BLaER1 treated with 17β-estradiol and CSF1 and Interleukin-3, amounts not matched to agents 10 nM and 100 nM (cell line): ENCODE data around the gene PSG3.
"Not testable (repeated sequence)": the region's sequence is repeated elsewhere in the genome, so short reads cannot be mapped to it uniquely, and the experiment has no call there.

Experiments used
- H3K27ac ChIP-seq, 11 experiments: shearing (Covaris generic); formaldehyde crosslinking; 2 replicates each; pipeline ENCODE4 v1.8.1; 2022
- H3K27me3 ChIP-seq, 11 experiments: shearing (Covaris generic); formaldehyde crosslinking; 2 replicates each; pipeline ENCODE4 v1.8.1; 2022
- H3K36me3 ChIP-seq, 11 experiments: shearing (Covaris generic); formaldehyde crosslinking; 2 replicates each; pipeline ENCODE4 v1.8.1; 2022
- H3K4me1 ChIP-seq, 10 experiments: shearing (Covaris generic); formaldehyde crosslinking; 2 replicates each; pipeline ENCODE4 v1.8.1; 2022
- H3K4me2 ChIP-seq, 11 experiments: shearing (Covaris generic); formaldehyde crosslinking; 2 replicates each; pipeline ENCODE4 v1.8.1; 2022
- H3K4me3 ChIP-seq, 10 experiments: shearing (Covaris generic); formaldehyde crosslinking; 2 replicates each; pipeline ENCODE4 v1.8.1; 2022
- H3K9ac ChIP-seq, 11 experiments: shearing (Covaris generic); formaldehyde crosslinking; 2 replicates each; pipeline ENCODE4 v1.8.1; 2022
- H3K9me3 ChIP-seq, 11 experiments: shearing (Covaris generic); formaldehyde crosslinking; replicated peaks in 1 of 11; 2 replicates each; pipeline ENCODE4 v1.8.1; 2022
- H4K20me1 ChIP-seq, 11 experiments: shearing (Covaris generic); formaldehyde crosslinking; 2 replicates each; pipeline ENCODE4 v1.8.1; 2022
- Cebpa-rat ChIP-seq, 11 experiments: shearing (Covaris generic); IDR thresholded peaks; 2 replicates each; pipeline ENCODE4 v1.8.1; 2022

Gene PSG3

DNA sequence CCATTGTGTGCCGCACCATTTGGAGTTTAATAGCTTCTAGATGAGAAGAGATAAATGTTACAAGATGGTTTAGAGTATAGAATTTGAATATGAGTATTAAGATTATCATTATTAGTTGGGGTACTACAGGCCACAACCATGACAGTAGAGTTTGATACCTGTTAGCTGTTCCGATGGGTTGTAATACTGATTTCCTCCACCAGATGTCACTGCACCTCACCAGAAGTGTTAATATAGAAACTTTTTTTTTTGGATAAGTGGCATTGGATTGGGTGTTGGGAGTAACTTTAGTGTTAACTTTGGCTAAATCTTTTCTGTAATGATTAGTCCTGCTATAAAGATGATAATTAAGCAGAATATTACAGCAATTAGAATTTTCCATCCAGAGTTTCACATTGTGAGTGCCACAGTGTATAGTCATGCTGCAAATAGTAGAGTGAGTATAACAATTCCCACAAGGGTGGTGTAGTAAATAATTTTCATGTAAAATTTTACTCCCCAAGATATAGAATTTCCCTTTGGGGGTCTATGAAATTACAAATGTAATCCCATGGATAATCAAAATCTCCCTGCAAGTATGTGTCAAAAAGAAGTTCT, 56.3 kb downstream of the PSG3 start:
- Histone ChIP-seq H3K36me3 (no peaks in the 10 kb centered on the region), H3K9me3 (peaks cover 53 to 65% (median 62%) of the 10 kb centered on the region in 11 experiments), H3K9ac (no peak overlapping the region), H4K20me1 (no peaks in the 10 kb centered on the region), H3K4me3 (no peak overlapping the region), H3K4me1 (no peaks in the 10 kb centered on the region), H3K27me3 (no peaks in the 10 kb centered on the region), H3K4me2 (no peak overlapping the region), H3K27ac (no peak overlapping the region)
- no peak for TF ChIP-seq Cebpa-rat (IDR thresholded peaks at IDR 0.05)

DNA sequence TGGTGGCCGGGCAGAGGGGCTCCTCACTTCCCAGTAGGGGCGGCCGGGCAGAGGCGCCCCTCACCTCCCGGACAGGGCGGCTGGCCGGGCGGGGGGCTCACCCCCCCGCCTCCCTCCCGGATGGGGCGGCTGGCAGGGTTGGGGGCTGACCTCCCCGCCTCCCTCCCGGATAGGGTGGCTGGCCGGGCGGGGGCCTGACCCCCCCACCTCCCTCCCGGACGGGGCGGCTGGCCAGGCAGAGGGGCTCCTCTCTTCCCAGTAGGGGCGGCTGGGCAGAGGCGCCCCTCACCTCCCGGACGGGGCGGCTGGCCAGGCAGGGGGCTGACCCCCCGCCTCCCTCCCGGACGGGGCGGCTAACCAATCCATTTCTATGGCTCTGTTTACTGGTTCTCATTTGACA, 64.0 kb downstream of the PSG3 start:
- not testable (repeated sequence) for H3K4me3 ChIP-seq, H3K27ac ChIP-seq, H3K27me3 ChIP-seq, H3K36me3 ChIP-seq, H3K4me2 ChIP-seq, H3K9ac ChIP-seq, H4K20me1 ChIP-seq, H3K4me1 ChIP-seq
- H3K9me3 ChIP-seq = peaks cover 12 to 41% (median 22%) of the 10 kb centered on the region in 11 experiments

DNA sequence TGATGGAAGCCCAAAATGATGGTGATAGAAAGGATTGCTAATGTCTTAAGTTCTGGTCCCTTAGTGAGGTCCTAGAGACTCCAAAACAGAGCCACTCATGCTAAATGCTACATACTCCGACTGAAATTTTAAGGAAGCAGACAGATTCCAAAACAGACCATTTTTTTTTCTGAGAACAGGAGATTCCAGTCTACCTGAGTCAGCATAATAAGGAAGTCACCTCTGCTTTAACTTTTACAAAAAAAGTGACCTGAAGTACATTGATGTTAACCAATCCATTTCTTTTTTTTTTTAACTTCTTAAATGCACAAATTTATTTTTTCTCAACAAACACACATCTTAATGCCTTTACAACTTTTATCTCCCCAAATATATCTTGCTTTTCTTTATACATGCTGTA, 65.7 kb downstream of the PSG3 start:
- H3K27ac ChIP-seq, H3K4me2 ChIP-seq, H3K4me3 ChIP-seq, H4K20me1 ChIP-seq, H3K4me1 ChIP-seq, H3K27me3 ChIP-seq, H3K9ac ChIP-seq, H3K36me3 ChIP-seq: not testable (repeated sequence)
- peaks cover 12 to 41% (median 22%) of the 10 kb centered on the region in 11 experiments for H3K9me3 ChIP-seq
